Pancreas (tissue), 10 donors: ENCODE data around the gene SH2B3. TPM values are rescaled to one million over a fixed set of nuclear protein-coding genes. Genes with fewer than 3 reads are reported as not detected.

Source experiments
- ATAC-seq, 4 donors: fragments of 200-7000 bp; cut with Tn5 transposase; one replicate each; pipeline versions ENCODE4 v1.8.0 to v1.9.1; 2020; ENCODE audit warnings: mild to moderate bottlenecking in 4 of 4, moderate library complexity in 4 of 4
- DNase-seq, 6 donors: peaks; one replicate each; pipeline ENCODE4 v3.0.0-alpha.2; 2020
- FAIRE-seq: peaks from 2 replicates; lab custom pipeline; 2012; peaks lifted over from hg19 to GRCh38; lab: Jason Lieb, UNC
- H3K27ac ChIP-seq, 4 donors: fragments of 200-600 bp; sonication (generic); 1 replicate in 3 of 4; 2 replicates in 1 of 4; pipeline versions ENCODE4 v1.5.0 to v1.8.0; 2020
- H3K27me3 ChIP-seq, 4 donors: fragments of 200-600 bp; one replicate each; pipeline ENCODE4 v1.8.0; 2021
- H3K36me3 ChIP-seq, 3 donors: fragments of 200-600 bp; sonication (generic) in 1 of 3; one replicate each; pipeline versions ENCODE4 v1.5.0 to v1.8.0; 2020 to 2021
- H3K4me1 ChIP-seq, 3 donors: fragments of 200-600 bp; one replicate each; pipeline ENCODE4 v1.8.0; 2021
- H3K4me3 ChIP-seq, 4 donors: fragments of 200-600 bp; sonication (generic) in 2 of 4; one replicate each; pipeline versions ENCODE4 v1.5.0 to v1.8.0; 2020 to 2021
- H3K9me3 ChIP-seq, 4 donors: fragments of 200-600 bp; one replicate each; pipeline ENCODE4 v1.8.0; 2021
- CTCF ChIP-seq, 4 donors: fragments of 200-600 bp; sonication (generic) in 3 of 4; IDR thresholded peaks; one replicate each; pipeline versions ENCODE4 v1.5.0 to v1.8.0; 2021; ENCODE audit warnings: antibody characterized with exemption in 4 of 4
- WGBS, 2 donors: extraction: QIAGEN DNeasy Blood & Tissue Kit; methylation state at CpG; one replicate each; pipeline ENCODE4 v1.1.7; 2013; 5-methylcytosine and 5-hydroxymethylcytosine counted together
- intact Hi-C, 3 donors: fragments of 100-400 bp; cut with DNase I; formaldehyde crosslinking; loops; one replicate each; pipeline versions ENCODE4 v1.11.1 to v1.14.2; 2022
- polyA plus RNA-seq, 2 donors: library from polyadenylated mRNA; stranded (reverse); fragments of 200-250 nt; gene quantifications; one replicate each; pipeline ENCODE4 v1.2.3, GENCODE V29; 2013
- total RNA-seq, 6 donors: library from RNA; stranded (reverse); fragmentation: NEBNext Ultra II Directional in 4 of 6; extraction: Animal tissue kit (Norgen Biotek cat#: 25700) in 4 of 6; gene quantifications; one replicate each; pipeline versions ENCODE4 v1.2.1 to v1.2.4, GENCODE V29; 2021 to 2023
- donor health status: healthy with polysubstance abuse.
- donor health status: DM: no; HTN: no; CAD: no; lungs with moderate emphysema.
- donor health status: DM: no; HTN: no; CAD: no.
- donor health status: control.
- donor health status: control.
- donor health status: Bipolar disorder and iron deficiency.
- donor health status: DM: yes; HTN: yes; CAD: no.
- donor health status: DM: no; HTN: no; CAD: no.
- donor health status: DM: no; HTN: no; CAD: no.
- donor health status: DM: yes; HTN: yes; CAD: no.

Gene SH2B3
- total and polyA plus RNA-seq, 8 donors: 2.8 to 15.0 (median 6.5) TPM

GRCh38 chr12:111429828-111430432 is 24.2 kb downstream of the SH2B3 start:
- FAIRE-seq (no peak), DNase-seq (no peak), ATAC-seq (no peak)
- H3K4me3 ChIP-seq: no peak overlapping the region
- peaks cover 18 to 33% (median 25%) of the 10 kb centered on the region in 3 donors for H3K4me1 ChIP-seq
- intact Hi-C loops: no loop called here
- peak overlapping the region in 1 of 4 donors; percentile 33 for H3K27ac ChIP-seq
- no peaks in the 10 kb centered on the region for H3K27me3 ChIP-seq
- no peaks in the 10 kb centered on the region for H3K9me3 ChIP-seq
- no peaks in the 10 kb centered on the region for H3K36me3 ChIP-seq
- TF ChIP-seq CTCF (IDR thresholded peaks at IDR 0.05): no peak
- 79 to 81% methylated on average over 20 to 21 of the region's 21 CpGs for WGBS, 2 donors

GRCh38 chr12:111430433-111431353 is 25.0 kb downstream of the SH2B3 start:
- intact Hi-C loops: no loop called here
- WGBS, 2 donors: 76 to 78% methylated on average over 17 of the region's 17 CpGs
- peaks cover 18 to 39% (median 29%) of the 10 kb centered on the region in 3 donors for H3K4me1 ChIP-seq
- ATAC-seq: no peak
- no peaks in the 10 kb centered on the region for H3K27me3 ChIP-seq
- TF ChIP-seq CTCF (IDR thresholded peaks at IDR 0.05): no peak
- FAIRE-seq: no peak
- H3K36me3 ChIP-seq: no peaks in the 10 kb centered on the region
- no peak for DNase-seq
- H3K9me3 ChIP-seq: no peaks in the 10 kb centered on the region
- H3K4me3 ChIP-seq: no peak overlapping the region
- peak overlapping the region in 1 of 4 donors; percentile 33 for H3K27ac ChIP-seq

- WGBS, 2 donors: 77 to 81% methylated on average over 6 of the region's 6 CpGs
- no peak for FAIRE-seq
- Histone ChIP-seq H3K27ac (peak overlapping the region in 1 of 4 donors; percentile 44), H3K9me3 (no peaks in the 10 kb centered on the region), H3K4me1 (peaks cover 18 to 39% (median 29%) of the 10 kb centered on the region in 3 donors), H3K27me3 (no peaks in the 10 kb centered on the region), H3K4me3 (no peak overlapping the region), H3K36me3 (no peaks in the 10 kb centered on the region)
- ATAC-seq: no peak
- intact Hi-C loops: no loop called here
- TF ChIP-seq CTCF (IDR thresholded peaks at IDR 0.05): no peak
- DNase-seq: no peak
Observed at GRCh38 chr12:111431772-111432171, 26.0 kb downstream of the SH2B3 start.

- Histone ChIP-seq H3K36me3 (no peaks in the 10 kb centered on the region), H3K27me3 (no peaks in the 10 kb centered on the region), H3K4me1 (peaks cover 18 to 42% (median 29%) of the 10 kb centered on the region in 3 donors), H3K4me3 (peak overlapping the region in 1 of 4 donors; percentile 9), H3K27ac (peak overlapping the region; percentile 39 to 72 (median 52)), H3K9me3 (no peaks in the 10 kb centered on the region)
- TF ChIP-seq CTCF (IDR thresholded peaks at IDR 0.05): no peak
- FAIRE-seq (no peak), ATAC-seq (peak in 2 of 4 donors; percentile 11 to 26), DNase-seq (no peak)
- intact Hi-C loops: no loop called here
- 18 to 25% methylated on average over 3 of the region's 3 CpGs for WGBS, 2 donors
Observed at GRCh38 chr12:111434049-111434448, 28.3 kb downstream of the SH2B3 start.
